Tibial nerve (tissue), 4 donors: ENCODE data around the gene GARIN5A. TPM values are rescaled to one million over a fixed set of nuclear protein-coding genes. Genes with fewer than 3 reads are reported as not detected.
A peak's percentile ranks its signal among the peaks of the same experiment; 100 is the strongest.

Experiments used
- DNase-seq, 2 donors: peaks; one replicate each; pipeline ENCODE4 v3.0.0-alpha.2; 2019; ENCODE audit warnings: low spot score in 2 of 2
- H3K27ac ChIP-seq, 4 donors: fragments of 200-600 bp; sonication (generic) in 3 of 4; one replicate each; pipeline ENCODE4 v1.5.1; 2017 to 2019; ENCODE audit warnings: mild to moderate bottlenecking in 1 of 4
- H3K27me3 ChIP-seq, 2 donors: fragments of 200-600 bp; sonication (generic) in 1 of 2; one replicate each; pipeline versions ENCODE4 v1.5.1 to v1.6.0; 2017 to 2019
- H3K36me3 ChIP-seq, 3 donors: fragments of 200-600 bp; sonication (generic); one replicate each; pipeline ENCODE4 v1.5.1; 2018 to 2019
- H3K4me1 ChIP-seq, 4 donors: fragments of 200-600 bp; sonication (generic) in 3 of 4; one replicate each; pipeline ENCODE4 v1.5.1; 2017 to 2019
- H3K4me3 ChIP-seq, 4 donors: fragments of 200-600 bp; sonication (generic) in 3 of 4; one replicate each; pipeline ENCODE4 v1.5.1; 2017 to 2019; ENCODE audit warnings: mild to moderate bottlenecking in 1 of 4, moderate library complexity in 1 of 4
- H3K9me3 ChIP-seq, 4 donors: fragments of 200-600 bp; sonication (generic) in 3 of 4; one replicate each; pipeline ENCODE4 v1.5.1; 2017 to 2019
- CTCF ChIP-seq, 5 experiments: fragments of 200-600 bp in 3 of 5; fragments of 450-650 bp in 2 of 5; sonication (generic) in 3 of 5; IDR thresholded peaks; one replicate each; pipeline ENCODE4 v1.5.1; 2016 to 2019; ENCODE audit warnings: antibody characterized with exemption in 5 of 5, mild to moderate bottlenecking in 3 of 5, moderate library complexity in 2 of 5
- EP300 ChIP-seq, 2 donors: sonication (generic); formaldehyde crosslinking; IDR thresholded peaks; one replicate each; pipeline ENCODE4 v1.6.1; 2017; ENCODE audit warnings: antibody characterized with exemption in 2 of 2, mild to moderate bottlenecking in 1 of 2
- POLR2A ChIP-seq, 2 donors: fragments of 450-650 bp; IDR thresholded peaks; one replicate each; pipeline ENCODE4 v1.6.1; 2017; ENCODE audit warnings: antibody characterized with exemption in 2 of 2, mild to moderate bottlenecking in 2 of 2, moderate library complexity in 2 of 2
- WGBS, 2 donors: methylation state at CpG; one replicate each; pipeline ENCODE4 v1.1.5; 2018; 5-methylcytosine and 5-hydroxymethylcytosine counted together
- total RNA-seq, 4 donors: library from RNA; depleted of rRNA; stranded (reverse); fragments of >200 nt; gene quantifications; one replicate each; pipeline ENCODE4 v1.1.0, GENCODE V29; 2016

The GARIN5A gene
- total RNA-seq, 4 donors from 2014 or later: not detected

- Histone ChIP-seq H3K27ac (no peak overlapping the region), H3K27me3 (peaks cover 0 to 25% of the 10 kb centered on the region in 2 donors), H3K4me3 (no peak overlapping the region), H3K36me3 (no peaks in the 10 kb centered on the region), H3K9me3 (no peaks in the 10 kb centered on the region), H3K4me1 (no peaks in the 10 kb centered on the region)
- TF ChIP-seq CTCF (IDR thresholded peaks at IDR 0.05) (no peak), POLR2A (IDR thresholded peaks at IDR 0.05) (no peak)
- no peak for DNase-seq
- WGBS, 2 donors: 84 to 87% methylated on average over 19 of the region's 19 CpGs
These were observed 12.3 kb downstream of the GARIN5A start for GRCh38 chr19:50464348-50464747.

DNA sequence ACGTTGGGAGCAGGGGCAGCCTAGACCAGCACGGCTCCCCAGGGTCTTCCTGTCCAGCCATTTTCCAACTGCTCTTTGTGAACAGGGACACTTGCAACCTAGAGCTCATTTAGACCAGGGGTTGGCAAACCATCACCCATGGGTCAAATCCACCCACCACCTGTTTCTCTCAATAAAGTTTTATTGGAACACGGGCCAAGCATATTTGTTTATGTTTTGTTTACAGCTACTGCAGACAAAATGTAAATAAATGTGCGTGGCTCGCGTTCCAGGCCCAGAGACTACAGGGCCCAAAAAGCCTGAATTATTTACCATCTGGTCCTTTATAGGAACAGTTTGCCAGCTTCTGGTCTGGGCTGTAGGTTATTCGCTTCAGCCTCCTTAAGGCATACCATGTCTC, 13.7 kb downstream of the GARIN5A start:
- no peaks in the 10 kb centered on the region for H3K9me3 ChIP-seq
- no peak overlapping the region for H3K4me3 ChIP-seq
- no peaks in the 10 kb centered on the region for H3K4me1 ChIP-seq
- WGBS, 2 donors: 67 to 72% methylated on average over 7 of the region's 7 CpGs
- DNase-seq: no peak
- peaks cover 0 to 38% of the 10 kb centered on the region in 2 donors for H3K27me3 ChIP-seq
- H3K36me3 ChIP-seq: no peaks in the 10 kb centered on the region
- TF ChIP-seq CTCF (IDR thresholded peaks at IDR 0.05) (no peak), EP300 (IDR thresholded peaks at IDR 0.05) (no peak), POLR2A (IDR thresholded peaks at IDR 0.05) (no peak)
- H3K27ac ChIP-seq: no peak overlapping the region

DNA sequence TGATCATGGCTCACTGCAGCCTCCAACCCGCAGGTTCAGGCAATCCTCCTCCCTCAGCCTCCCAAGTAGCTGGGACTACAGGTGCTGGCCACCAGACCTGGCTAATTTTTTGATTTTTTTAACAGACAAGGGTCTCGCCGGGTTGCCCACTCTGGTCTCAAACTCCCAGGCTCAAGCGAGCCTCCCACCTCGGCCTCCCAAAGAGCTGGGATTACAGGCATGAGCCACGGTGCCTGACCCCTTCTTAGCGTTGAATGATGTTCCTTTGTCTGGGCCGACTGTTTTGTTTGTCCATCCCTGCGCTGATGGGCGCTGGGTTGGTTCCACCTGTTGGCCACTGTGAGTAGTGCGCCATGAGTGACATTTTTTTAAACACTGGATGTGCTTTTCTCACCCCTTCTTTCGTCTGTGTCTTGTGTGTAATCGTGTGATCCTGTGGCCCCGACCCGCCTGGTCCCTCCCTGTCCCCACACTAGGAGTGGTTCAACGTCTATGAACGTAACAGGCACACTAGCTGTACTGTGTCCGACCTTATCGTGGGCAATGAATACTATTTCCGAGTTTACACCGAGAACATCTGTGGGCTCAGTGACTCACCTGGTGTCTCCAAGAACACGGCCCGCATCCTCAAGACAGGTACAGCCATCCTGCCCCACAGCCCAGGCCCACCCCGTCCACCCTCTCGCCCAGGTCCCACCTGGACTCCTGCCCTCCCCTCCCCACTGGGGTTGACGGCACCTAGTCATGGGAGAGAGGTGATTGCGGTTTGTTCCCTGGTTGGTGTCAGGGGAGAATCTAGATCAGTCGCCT, 15.4 kb downstream of the GARIN5A start:
- peak; percentile 33 to 48 for DNase-seq
- Histone ChIP-seq H3K27ac (no peak overlapping the region), H3K4me1 (no peaks in the 10 kb centered on the region), H3K9me3 (no peaks in the 10 kb centered on the region), H3K27me3 (peaks cover 0 to 52% of the 10 kb centered on the region in 2 donors), H3K4me3 (no peak overlapping the region), H3K36me3 (no peaks in the 10 kb centered on the region)
- WGBS, 2 donors: 30 to 39% methylated on average over 26 to 28 of the region's 28 CpGs
- TF ChIP-seq EP300 (IDR thresholded peaks at IDR 0.05) (no peak), CTCF (IDR thresholded peaks at IDR 0.05) (peak; percentile 70 to 90 (median 75))

DNA sequence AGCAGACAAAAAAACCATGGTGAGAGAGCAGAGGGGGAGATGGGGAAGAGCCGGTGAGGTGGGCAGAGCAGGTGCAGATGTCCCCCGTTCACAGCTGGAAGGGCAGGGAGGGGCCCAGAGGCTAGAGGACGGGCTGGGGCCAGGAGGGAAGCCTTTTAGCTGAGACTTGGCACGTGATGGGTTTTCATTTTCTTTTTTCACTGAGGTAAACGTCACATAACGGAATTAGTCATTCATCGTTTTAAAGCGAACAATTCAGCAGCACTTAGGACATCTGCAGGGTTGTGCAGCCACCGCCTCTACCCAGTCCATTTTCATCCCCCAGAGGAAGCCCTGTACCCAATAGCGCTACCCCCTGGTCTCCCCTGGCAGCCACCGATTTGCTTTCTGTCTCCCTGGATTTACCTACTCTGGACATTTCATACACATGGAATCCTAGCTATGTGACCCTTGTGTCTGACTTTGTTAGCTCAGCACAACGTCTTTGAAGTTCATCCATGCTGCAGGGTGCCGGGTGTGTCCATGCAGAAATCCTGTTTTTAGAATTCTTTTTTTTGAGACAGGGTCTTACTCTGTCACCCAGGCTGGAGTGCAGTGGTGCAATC, 16.4 kb downstream of the GARIN5A start:
- Histone ChIP-seq H3K27me3 (peaks cover 0 to 52% of the 10 kb centered on the region in 2 donors), H3K4me3 (no peak overlapping the region), H3K9me3 (no peaks in the 10 kb centered on the region), H3K4me1 (no peaks in the 10 kb centered on the region), H3K36me3 (no peaks in the 10 kb centered on the region), H3K27ac (no peak overlapping the region)
- TF ChIP-seq POLR2A (IDR thresholded peaks at IDR 0.05) (no peak), CTCF (IDR thresholded peaks at IDR 0.05) (no peak), EP300 (IDR thresholded peaks at IDR 0.05) (no peak)
- DNase-seq: no peak
- 33% methylated on average over 13 of the region's 13 CpGs for WGBS, 2 donors

DNA sequence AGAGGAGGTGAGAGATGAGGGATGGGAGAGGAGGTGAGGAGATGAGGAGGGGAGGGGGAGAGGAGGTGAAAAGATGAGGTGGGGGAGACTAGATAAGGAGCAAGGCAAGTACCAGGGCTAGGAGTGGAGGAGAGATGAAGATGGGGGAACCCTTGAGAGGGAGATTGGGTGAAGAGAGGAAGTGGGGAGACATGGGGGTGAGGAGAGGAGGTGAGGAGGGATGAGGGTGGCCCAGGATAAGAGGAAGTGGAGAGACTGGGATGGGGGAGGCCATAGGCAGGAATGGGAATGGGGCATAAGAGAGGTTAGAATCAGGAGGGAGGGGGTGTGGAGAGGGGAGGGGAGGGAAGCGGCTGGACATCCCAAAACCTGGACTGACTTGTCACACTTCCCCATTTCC, 17.0 kb downstream of the GARIN5A start:
- Histone ChIP-seq H3K27ac (no peak overlapping the region), H3K4me1 (no peaks in the 10 kb centered on the region), H3K36me3 (no peaks in the 10 kb centered on the region), H3K4me3 (no peak overlapping the region), H3K27me3 (peaks cover 0 to 52% of the 10 kb centered on the region in 2 donors), H3K9me3 (no peaks in the 10 kb centered on the region)
- no peak for DNase-seq
- 53 to 58% methylated on average over 1 of the region's 1 CpG for WGBS, 2 donors
- TF ChIP-seq EP300 (IDR thresholded peaks at IDR 0.05): no peak
- no peak for TF ChIP-seq POLR2A (IDR thresholded peaks at IDR 0.05)
